ENCODE results near the gene LTA.

GRCh38 chr6:31525932-31526591, 46.0 kb upstream of the LTA start:
- TF ChIP-seq CTCF (IDR thresholded peaks at IDR 0.05) (no peak), POLR2A (IDR thresholded peaks at IDR 0.05) (no peak)

Data from prostate gland (tissue), 2 donors.